ENCODE results near the gene XPNPEP1. TPM values are rescaled to one million over a fixed set of nuclear protein-coding genes. Genes with fewer than 3 reads are reported as not detected.

The XPNPEP1 gene
- total RNA-seq, 1 donor from 2014 or later: 61.6 TPM

- intact Hi-C loops (cut with micrococcal nuclease): no loop called here
Measured at GRCh38 chr10:109871476-109871875, 51.8 kb downstream of the XPNPEP1 start.

GRCh38 chr10:109866995-109867635, 56.2 kb downstream of the XPNPEP1 start:
- intact Hi-C loops (cut with micrococcal nuclease): no loop called here

GRCh38 chr10:109866168-109866994, 56.9 kb downstream of the XPNPEP1 start:
- intact Hi-C loops (cut with micrococcal nuclease): no loop called here

GRCh38 chr10:109863775-109864174, 59.5 kb downstream of the XPNPEP1 start:
- intact Hi-C loops (cut with micrococcal nuclease): no loop called here

- intact Hi-C loops (cut with micrococcal nuclease): no loop called here
Measured at GRCh38 chr10:109862738-109863137, 60.6 kb downstream of the XPNPEP1 start.

- intact Hi-C loops (cut with micrococcal nuclease): no loop called here
Measured at GRCh38 chr10:109862041-109862440, 61.3 kb downstream of the XPNPEP1 start.

- intact Hi-C loops (cut with micrococcal nuclease): no loop called here
Measured at GRCh38 chr10:109861081-109861480, 62.2 kb downstream of the XPNPEP1 start.

- intact Hi-C loops (cut with micrococcal nuclease): no loop called here
Measured at GRCh38 chr10:109859221-109859620, 64.1 kb downstream of the XPNPEP1 start.

- intact Hi-C loops (cut with micrococcal nuclease): no loop called here
Measured at GRCh38 chr10:109855746-109856145, 67.6 kb downstream of the XPNPEP1 start.

- intact Hi-C loops (cut with micrococcal nuclease): no loop called here
Measured at GRCh38 chr10:109853921-109854320, 69.4 kb downstream of the XPNPEP1 start.

- intact Hi-C loops (cut with micrococcal nuclease): no loop called here
Measured at GRCh38 chr10:109852475-109853037, 70.8 kb downstream of the XPNPEP1 start.

GRCh38 chr10:109851616-109852474, 71.5 kb downstream of the XPNPEP1 start:
- intact Hi-C loops (cut with micrococcal nuclease): no loop called here

- intact Hi-C loops (cut with micrococcal nuclease): no loop called here
Measured at GRCh38 chr10:109846832-109847231, 76.5 kb downstream of the XPNPEP1 start.

GRCh38 chr10:109845308-109845707, 78.0 kb downstream of the XPNPEP1 start:
- intact Hi-C loops (cut with micrococcal nuclease): no loop called here

- intact Hi-C loops (cut with micrococcal nuclease): no loop called here
Measured at GRCh38 chr10:109838592-109839244, 84.6 kb downstream of the XPNPEP1 start.

- intact Hi-C loops (cut with micrococcal nuclease): no loop called here
Measured at GRCh38 chr10:109837384-109837783, 85.9 kb downstream of the XPNPEP1 start.

- intact Hi-C loops (cut with micrococcal nuclease): no loop called here
Measured at GRCh38 chr10:109835257-109835656, 88.1 kb downstream of the XPNPEP1 start.

- intact Hi-C loops (cut with micrococcal nuclease): no loop called here
Measured at GRCh38 chr10:109831846-109832245, 91.5 kb downstream of the XPNPEP1 start.

GRCh38 chr10:109824206-109824605, 99.1 kb downstream of the XPNPEP1 start:
- intact Hi-C loops (cut with micrococcal nuclease): no loop called here

- intact Hi-C loops (cut with micrococcal nuclease): no loop called here
Measured at GRCh38 chr10:109823196-109823595, 100.1 kb downstream of the XPNPEP1 start.

GRCh38 chr10:109821672-109822071, 101.6 kb downstream of the XPNPEP1 start:
- intact Hi-C loops (cut with micrococcal nuclease): no loop called here

Data from T-helper 2 cell treated with Interferon-gamma antibody and Interleukin-4, amounts not matched to agents 100 ng/mL and 5 ng/mL, for 36 hours (primary cell).